WTC11 (cell line): Measurements from ENCODE around the gene LRRN4CL. TPM values are rescaled to one million over a fixed set of nuclear protein-coding genes. Genes with fewer than 3 reads are reported as not detected.

ENCODE experiments used
- ATAC-seq: fragments of 200-7000 bp; cut with Tn5 transposase; 2 replicates; pipeline ENCODE4 v1.10.0; 2021; ENCODE audit warnings: mild to moderate bottlenecking, moderate library complexity
- CTCF ChIA-PET: fragments of 300-600 bp; sonication (Branson Sonifier 250); formaldehyde crosslinking; loops from one replicate; lab custom pipeline; 2021; ENCODE audit warnings: antibody characterized with exemption; lab: Charles Lee
- POLR2A ChIA-PET: fragments of 350-600 bp; sonication (Branson Sonifier 250); formaldehyde crosslinking; loops from one replicate; lab custom pipeline; 2021; ENCODE audit warnings: antibody characterized with exemption; lab: Charles Lee
- DNase-seq: peaks from one replicate; pipeline ENCODE4 v3.0.0; 2021; ENCODE audit warnings: low spot score
- H3K27ac Mint-ChIP-seq: 2 replicates; pipeline ENCODE4 v1.8.0; 2021; ENCODE audit warnings: mixed read lengths
- H3K27me3 Mint-ChIP-seq: 2 replicates; pipeline ENCODE4 v1.8.0; 2021; ENCODE audit warnings: low read depth, mild to moderate bottlenecking, moderate library complexity, mixed read lengths
- H3K36me3 Mint-ChIP-seq: 2 replicates; pipeline ENCODE4 v1.8.0; 2021; ENCODE audit warnings: mixed read lengths
- H3K4me1 Mint-ChIP-seq: 2 replicates; pipeline ENCODE4 v1.8.0; 2022; ENCODE audit warnings: mixed read lengths
- H3K4me3 Mint-ChIP-seq: 2 replicates; pipeline ENCODE4 v1.8.0; 2021; ENCODE audit warnings: mild to moderate bottlenecking, moderate library complexity, mixed read lengths
- H3K9me3 Mint-ChIP-seq: 2 replicates; pipeline ENCODE4 v1.8.0; 2021; ENCODE audit warnings: mixed read lengths
- ARID4B ChIP-seq: sonication (generic); formaldehyde crosslinking; IDR thresholded peaks from 2 replicates; pipeline ENCODE4 v1.8.0; 2023; ENCODE audit warnings: missing genetic modification reagents, mild to moderate bottlenecking, borderline replicate concordance
- CBFB ChIP-seq: sonication (generic); formaldehyde crosslinking; IDR thresholded peaks from 2 replicates; pipeline ENCODE4 v1.8.1; 2022; ENCODE audit warnings: mild to moderate bottlenecking, low read depth, missing genetic modification reagents
- CREM ChIP-seq: sonication (generic); formaldehyde crosslinking; IDR thresholded peaks from 2 replicates; pipeline ENCODE4 v1.8.1; 2022; ENCODE audit warnings: mild to moderate bottlenecking, missing genetic modification reagents, moderate library complexity
- FOXP1 ChIP-seq: sonication (generic); formaldehyde crosslinking; IDR thresholded peaks from 2 replicates; pipeline ENCODE4 v1.8.0; 2022; ENCODE audit warnings: missing genetic modification reagents, mild to moderate bottlenecking, moderate library complexity, borderline replicate concordance
- MXD4 ChIP-seq: fragments of 250-450 bp; sonication (Bioruptor Pico); IDR thresholded peaks from 2 replicates; pipeline ENCODE4 v1.8.0; 2021; ENCODE audit warnings: mild to moderate bottlenecking, moderate library complexity, borderline replicate concordance
- NFE2L1 ChIP-seq: sonication (generic); formaldehyde crosslinking; IDR thresholded peaks from 2 replicates; pipeline ENCODE4 v1.8.1; 2023; ENCODE audit warnings: missing genetic modification reagents
- NR3C1 ChIP-seq: sonication (generic); formaldehyde crosslinking; conservative IDR thresholded peaks from 2 replicates; pipeline ENCODE4 v1.8.1; 2023; ENCODE audit warnings: low read depth, mild to moderate bottlenecking, missing genetic modification reagents
- SP1 ChIP-seq: sonication (generic); formaldehyde crosslinking; conservative IDR thresholded peaks from 2 replicates; pipeline ENCODE4 v1.8.1; 2022; ENCODE audit warnings: missing genetic modification reagents
- TEAD4 ChIP-seq: sonication (generic); formaldehyde crosslinking; IDR thresholded peaks from 2 replicates; pipeline ENCODE4 v1.8.0; 2022; ENCODE audit warnings: mild to moderate bottlenecking, missing genetic modification reagents
- TP53 ChIP-seq: sonication (generic); formaldehyde crosslinking; IDR thresholded peaks from 2 replicates; pipeline ENCODE4 v1.8.1; 2023; ENCODE audit warnings: mild to moderate bottlenecking, missing genetic modification reagents
- ZBTB21 ChIP-seq: sonication (generic); formaldehyde crosslinking; IDR thresholded peaks from 2 replicates; pipeline ENCODE4 v1.8.1; 2023; ENCODE audit warnings: mild to moderate bottlenecking, missing genetic modification reagents, borderline replicate concordance
- ZNF121 ChIP-seq: sonication (generic); formaldehyde crosslinking; IDR thresholded peaks from 2 replicates; pipeline ENCODE4 v1.8.0; 2023; ENCODE audit warnings: missing genetic modification reagents
- ZNF263 ChIP-seq: sonication (generic); formaldehyde crosslinking; IDR thresholded peaks from 2 replicates; pipeline ENCODE4 v1.8.1; 2022; ENCODE audit warnings: low read depth, mild to moderate bottlenecking, moderate library complexity, missing genetic modification reagents
- total RNA-seq: library from RNA; stranded (reverse); gene quantifications from 3 replicates; pipeline ENCODE4 v1.2.3, GENCODE V29; 2021
- TF ChIP-seq, protein P1 (sequence below): sonication (generic); formaldehyde crosslinking; IDR thresholded peaks from 2 replicates; pipeline ENCODE4 v1.8.1; 2023; ENCODE audit warnings: mild to moderate bottlenecking, missing genetic modification reagents, moderate library complexity
- TF ChIP-seq, protein P2 (sequence below): sonication (generic); formaldehyde crosslinking; IDR thresholded peaks from 2 replicates; pipeline ENCODE4 v1.8.1; 2022; ENCODE audit warnings: mild to moderate bottlenecking, moderate library complexity, missing genetic modification reagents
- TF ChIP-seq, protein P3 (sequence below): sonication (generic); formaldehyde crosslinking; IDR thresholded peaks from 2 replicates; pipeline ENCODE4 v1.8.0; 2023; ENCODE audit warnings: mild to moderate bottlenecking, missing genetic modification reagents
- TF ChIP-seq, protein P4 (sequence below): sonication (generic); formaldehyde crosslinking; conservative IDR thresholded peaks from 2 replicates; pipeline ENCODE4 v1.8.1; 2022; ENCODE audit warnings: mild to moderate bottlenecking, missing genetic modification reagents
- TF ChIP-seq, protein P5 (sequence below): fragments of 250-450 bp; sonication (Bioruptor Pico); IDR thresholded peaks from 2 replicates; pipeline ENCODE4 v1.8.0; 2021; ENCODE audit warnings: mild to moderate bottlenecking

The LRRN4CL gene
- total RNA-seq, 1 experiment from 2014 or later = 0.39 TPM

GRCh38 chr11:62707277-62707861 is 18.0 kb upstream of the LRRN4CL start, which contains the start of the genes BSCL2 and GNG3 (continued):
- TF ChIP-seq ARID4B (CRISPR knock-in tag) = peak; percentile 92; the same call in 1 of the 2 replicates
- TF ChIP-seq, protein P1, sequence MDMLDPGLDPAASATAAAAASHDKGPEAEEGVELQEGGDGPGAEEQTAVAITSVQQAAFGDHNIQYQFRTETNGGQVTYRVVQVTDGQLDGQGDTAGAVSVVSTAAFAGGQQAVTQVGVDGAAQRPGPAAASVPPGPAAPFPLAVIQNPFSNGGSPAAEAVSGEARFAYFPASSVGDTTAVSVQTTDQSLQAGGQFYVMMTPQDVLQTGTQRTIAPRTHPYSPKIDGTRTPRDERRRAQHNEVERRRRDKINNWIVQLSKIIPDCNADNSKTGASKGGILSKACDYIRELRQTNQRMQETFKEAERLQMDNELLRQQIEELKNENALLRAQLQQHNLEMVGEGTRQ (CRISPR knock-in tag) = peak; percentile 44; the same call in 1 of the 2 replicates
- peak; percentile 46; the same call in 1 of the 2 replicates for TF ChIP-seq FOXP1
- TF ChIP-seq CBFB = peak; percentile 75; the same call in 1 of the 2 replicates
- TF ChIP-seq, protein P2, sequence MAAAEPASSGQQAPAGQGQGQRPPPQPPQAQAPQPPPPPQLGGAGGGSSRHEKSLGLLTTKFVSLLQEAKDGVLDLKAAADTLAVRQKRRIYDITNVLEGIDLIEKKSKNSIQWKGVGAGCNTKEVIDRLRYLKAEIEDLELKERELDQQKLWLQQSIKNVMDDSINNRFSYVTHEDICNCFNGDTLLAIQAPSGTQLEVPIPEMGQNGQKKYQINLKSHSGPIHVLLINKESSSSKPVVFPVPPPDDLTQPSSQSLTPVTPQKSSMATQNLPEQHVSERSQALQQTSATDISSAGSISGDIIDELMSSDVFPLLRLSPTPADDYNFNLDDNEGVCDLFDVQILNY (CRISPR knock-in tag) = 0 out of 2 replicates have a peak, but pooled peaks have one; percentile 29
- TF ChIP-seq TP53 = peak; percentile 42; the same call in 1 of the 2 replicates
- TF ChIP-seq ZBTB21 (CRISPR knock-in tag) = peak; percentile 91; the same call in 1 of the 2 replicates
- peak; percentile 90 for TF ChIP-seq SP1
- no peak for TF ChIP-seq TEAD4 (CRISPR knock-in tag)
- TF ChIP-seq, protein P3, sequence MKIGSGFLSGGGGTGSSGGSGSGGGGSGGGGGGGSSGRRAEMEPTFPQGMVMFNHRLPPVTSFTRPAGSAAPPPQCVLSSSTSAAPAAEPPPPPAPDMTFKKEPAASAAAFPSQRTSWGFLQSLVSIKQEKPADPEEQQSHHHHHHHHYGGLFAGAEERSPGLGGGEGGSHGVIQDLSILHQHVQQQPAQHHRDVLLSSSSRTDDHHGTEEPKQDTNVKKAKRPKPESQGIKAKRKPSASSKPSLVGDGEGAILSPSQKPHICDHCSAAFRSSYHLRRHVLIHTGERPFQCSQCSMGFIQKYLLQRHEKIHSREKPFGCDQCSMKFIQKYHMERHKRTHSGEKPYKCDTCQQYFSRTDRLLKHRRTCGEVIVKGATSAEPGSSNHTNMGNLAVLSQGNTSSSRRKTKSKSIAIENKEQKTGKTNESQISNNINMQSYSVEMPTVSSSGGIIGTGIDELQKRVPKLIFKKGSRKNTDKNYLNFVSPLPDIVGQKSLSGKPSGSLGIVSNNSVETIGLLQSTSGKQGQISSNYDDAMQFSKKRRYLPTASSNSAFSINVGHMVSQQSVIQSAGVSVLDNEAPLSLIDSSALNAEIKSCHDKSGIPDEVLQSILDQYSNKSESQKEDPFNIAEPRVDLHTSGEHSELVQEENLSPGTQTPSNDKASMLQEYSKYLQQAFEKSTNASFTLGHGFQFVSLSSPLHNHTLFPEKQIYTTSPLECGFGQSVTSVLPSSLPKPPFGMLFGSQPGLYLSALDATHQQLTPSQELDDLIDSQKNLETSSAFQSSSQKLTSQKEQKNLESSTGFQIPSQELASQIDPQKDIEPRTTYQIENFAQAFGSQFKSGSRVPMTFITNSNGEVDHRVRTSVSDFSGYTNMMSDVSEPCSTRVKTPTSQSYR (CRISPR knock-in tag) = peak; percentile 100
- peak; percentile 77 for TF ChIP-seq NFE2L1 (CRISPR knock-in tag)
- no peak for TF ChIP-seq ZNF263 (CRISPR knock-in tag)

DNA sequence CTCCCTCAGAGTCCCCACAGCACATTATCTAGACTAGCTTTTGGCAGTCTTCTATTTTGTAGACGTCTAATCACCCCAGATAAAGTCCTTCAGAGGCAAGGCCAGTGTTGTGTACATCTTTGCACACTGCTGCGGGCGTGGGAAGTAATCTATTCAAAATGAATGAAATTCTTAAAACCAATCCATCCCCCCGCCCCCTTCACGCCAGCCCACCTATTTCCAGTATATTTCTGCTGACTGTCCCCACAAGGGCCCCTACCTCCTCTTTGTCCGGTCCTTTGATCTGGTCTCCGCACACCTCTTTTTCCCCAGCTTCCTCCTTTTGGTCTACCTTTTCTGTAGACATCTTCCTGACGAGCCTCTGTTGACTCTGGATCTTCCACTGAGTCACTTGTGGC is 17.5 kb upstream of the LRRN4CL start:
- H3K4me3 Mint-ChIP-seq = peak overlapping the region; percentile 92
- ChIA-PET CTCF (interaction anchor here (1.0 to 4.0 kb wide), 21 partner anchors 9 to 199 kb away, joined by 3 to 24 read pairs (median 5); partner anchors contain the start of genes B3GAT3, C11orf98, CSKMT and GANAB), POLR2A (interaction anchor here (0.6 to 6.0 kb wide), 18 partner anchors 18 to 161 kb away, joined by 3 to 35 read pairs (median 6); partner anchors contain the start of genes B3GAT3, C11orf98, CSKMT and HNRNPUL2)
- peaks cover 38% of the 10 kb centered on the region for H3K4me1 Mint-ChIP-seq
- H3K9me3 Mint-ChIP-seq = no peaks in the 10 kb centered on the region
- no peaks in the 10 kb centered on the region; the same call in 1 of the 2 replicates for H3K27me3 Mint-ChIP-seq
- TF ChIP-seq CREM (CRISPR knock-in tag) (0 out of 2 replicates have a peak, but pooled peaks have one; percentile 5), NR3C1 (CRISPR knock-in tag) (no peak), MXD4 (CRISPR knock-in tag) (no peak), FOXP1 (no peak), ZNF121 (CRISPR knock-in tag) (no peak)
- TF ChIP-seq, protein P4, sequence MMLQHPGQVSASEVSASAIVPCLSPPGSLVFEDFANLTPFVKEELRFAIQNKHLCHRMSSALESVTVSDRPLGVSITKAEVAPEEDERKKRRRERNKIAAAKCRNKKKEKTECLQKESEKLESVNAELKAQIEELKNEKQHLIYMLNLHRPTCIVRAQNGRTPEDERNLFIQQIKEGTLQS (CRISPR knock-in tag) = no peak
- TF ChIP-seq, protein P5, sequence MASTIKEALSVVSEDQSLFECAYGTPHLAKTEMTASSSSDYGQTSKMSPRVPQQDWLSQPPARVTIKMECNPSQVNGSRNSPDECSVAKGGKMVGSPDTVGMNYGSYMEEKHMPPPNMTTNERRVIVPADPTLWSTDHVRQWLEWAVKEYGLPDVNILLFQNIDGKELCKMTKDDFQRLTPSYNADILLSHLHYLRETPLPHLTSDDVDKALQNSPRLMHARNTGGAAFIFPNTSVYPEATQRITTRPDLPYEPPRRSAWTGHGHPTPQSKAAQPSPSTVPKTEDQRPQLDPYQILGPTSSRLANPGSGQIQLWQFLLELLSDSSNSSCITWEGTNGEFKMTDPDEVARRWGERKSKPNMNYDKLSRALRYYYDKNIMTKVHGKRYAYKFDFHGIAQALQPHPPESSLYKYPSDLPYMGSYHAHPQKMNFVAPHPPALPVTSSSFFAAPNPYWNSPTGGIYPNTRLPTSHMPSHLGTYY (CRISPR knock-in tag) = no peak
- H3K36me3 Mint-ChIP-seq = peaks cover 27% of the 10 kb centered on the region
- DNase-seq (no peak), ATAC-seq (no peak)
- peak overlapping the region; percentile 98 for H3K27ac Mint-ChIP-seq
